ENCODE measurements around the gene PIK3AP1.
A peak's percentile ranks its signal among the peaks of the same experiment; 100 is the strongest.
"Not testable (repeated sequence)": the region's sequence is repeated elsewhere in the genome, so short reads cannot be mapped to it uniquely, and the experiment has no call there.

Gene PIK3AP1

GRCh38 chr10:96556003-96556402 is 164.3 kb downstream of the PIK3AP1 start:
- Mint-ChIP-seq H3K4me3 (no peak overlapping the region), H3K27ac (no peak overlapping the region), H3K9me3 (no peaks in the 10 kb centered on the region), H3K4me1 (no peaks in the 10 kb centered on the region), H3K27me3 (no peaks in the 10 kb centered on the region), H3K36me3 (peaks cover 12% of the 10 kb centered on the region)

GRCh38 chr10:96555330-96555729 is 165.0 kb downstream of the PIK3AP1 start:
- Mint-ChIP-seq H3K27ac (no peak overlapping the region), H3K4me1 (no peaks in the 10 kb centered on the region), H3K4me3 (no peak overlapping the region), H3K36me3 (peaks cover 9% of the 10 kb centered on the region), H3K9me3 (no peaks in the 10 kb centered on the region), H3K27me3 (no peaks in the 10 kb centered on the region)

- Mint-ChIP-seq H3K27ac (no peak overlapping the region), H3K4me1 (peaks cover 10% of the 10 kb centered on the region), H3K9me3 (no peaks in the 10 kb centered on the region), H3K36me3 (peaks cover 22% of the 10 kb centered on the region), H3K27me3 (no peaks in the 10 kb centered on the region), H3K4me3 (no peak overlapping the region)
These were observed 171.7 kb downstream of the PIK3AP1 start for GRCh38 chr10:96548589-96548988.

GRCh38 chr10:96545558-96545957 is 174.8 kb downstream of the PIK3AP1 start:
- Mint-ChIP-seq H3K36me3 (peaks cover 23% of the 10 kb centered on the region), H3K27ac (peak overlapping the region; percentile 53)
- not testable (repeated sequence) for H3K4me1 Mint-ChIP-seq, H3K4me3 Mint-ChIP-seq, H3K27me3 Mint-ChIP-seq, H3K9me3 Mint-ChIP-seq
